Measurements from ENCODE around the gene LDLRAD4.

The LDLRAD4 gene

DNA sequence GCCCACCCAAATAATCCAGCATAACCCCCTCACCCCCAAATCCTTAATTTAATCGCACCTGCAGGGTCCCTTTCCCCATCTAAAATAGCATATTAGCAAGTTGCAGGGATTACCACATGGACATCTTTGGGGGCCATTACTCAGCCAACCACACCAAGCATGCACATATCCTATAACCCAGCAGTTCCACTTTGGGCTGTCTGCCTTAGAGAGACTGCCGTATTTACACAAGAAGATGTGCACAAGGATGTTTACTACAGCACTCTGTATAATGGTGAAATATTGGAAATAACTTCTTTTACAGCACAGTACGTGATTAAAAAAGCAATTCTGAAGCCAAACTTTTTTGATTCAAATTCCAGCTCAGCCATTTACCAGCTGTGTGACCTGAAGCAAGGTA, 17.3 kb upstream of the LDLRAD4 start:
- Histone ChIP-seq H3K9me3 (ENCODE audit: severe bottlenecking) (no peaks in the 10 kb centered on the region), H3K27ac (no peak overlapping the region), H3K4me3 (ENCODE audit: low read depth, low read length) (no peak overlapping the region), H3K36me3 (no peaks in the 10 kb centered on the region), H3K27me3 (ENCODE audit: insufficient read depth, low read depth, severe bottlenecking) (no peaks in the 10 kb centered on the region)
- no peak for DNase-seq
- TF ChIP-seq, protein P1, sequence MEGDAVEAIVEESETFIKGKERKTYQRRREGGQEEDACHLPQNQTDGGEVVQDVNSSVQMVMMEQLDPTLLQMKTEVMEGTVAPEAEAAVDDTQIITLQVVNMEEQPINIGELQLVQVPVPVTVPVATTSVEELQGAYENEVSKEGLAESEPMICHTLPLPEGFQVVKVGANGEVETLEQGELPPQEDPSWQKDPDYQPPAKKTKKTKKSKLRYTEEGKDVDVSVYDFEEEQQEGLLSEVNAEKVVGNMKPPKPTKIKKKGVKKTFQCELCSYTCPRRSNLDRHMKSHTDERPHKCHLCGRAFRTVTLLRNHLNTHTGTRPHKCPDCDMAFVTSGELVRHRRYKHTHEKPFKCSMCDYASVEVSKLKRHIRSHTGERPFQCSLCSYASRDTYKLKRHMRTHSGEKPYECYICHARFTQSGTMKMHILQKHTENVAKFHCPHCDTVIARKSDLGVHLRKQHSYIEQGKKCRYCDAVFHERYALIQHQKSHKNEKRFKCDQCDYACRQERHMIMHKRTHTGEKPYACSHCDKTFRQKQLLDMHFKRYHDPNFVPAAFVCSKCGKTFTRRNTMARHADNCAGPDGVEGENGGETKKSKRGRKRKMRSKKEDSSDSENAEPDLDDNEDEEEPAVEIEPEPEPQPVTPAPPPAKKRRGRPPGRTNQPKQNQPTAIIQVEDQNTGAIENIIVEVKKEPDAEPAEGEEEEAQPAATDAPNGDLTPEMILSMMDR (IDR thresholded peaks at IDR 0.05; ENCODE audit: low read depth, low read length): no peak

- Histone ChIP-seq H3K4me3 (ENCODE audit: low read depth, low read length) (no peak overlapping the region), H3K9me3 (ENCODE audit: severe bottlenecking) (no peaks in the 10 kb centered on the region), H3K27ac (no peak overlapping the region), H3K36me3 (no peaks in the 10 kb centered on the region), H3K27me3 (ENCODE audit: insufficient read depth, low read depth, severe bottlenecking) (no peaks in the 10 kb centered on the region)
- no peak for DNase-seq
- TF ChIP-seq, protein P1 (IDR thresholded peaks at IDR 0.05; ENCODE audit: low read depth, low read length): no peak
Measured at GRCh38 chr18:13202571-13202970, 16.0 kb upstream of the LDLRAD4 start.

GRCh38 chr18:13206301-13206700, 12.3 kb upstream of the LDLRAD4 start:
- TF ChIP-seq, protein P1 (IDR thresholded peaks at IDR 0.05; ENCODE audit: low read depth, low read length): no peak
- Histone ChIP-seq H3K9me3 (ENCODE audit: severe bottlenecking) (no peaks in the 10 kb centered on the region), H3K27ac (no peak overlapping the region), H3K4me3 (ENCODE audit: low read depth, low read length) (no peak overlapping the region), H3K27me3 (ENCODE audit: insufficient read depth, low read depth, severe bottlenecking) (no peaks in the 10 kb centered on the region), H3K36me3 (no peaks in the 10 kb centered on the region)
- no peak for DNase-seq

GRCh38 chr18:13207294-13207693, 11.3 kb upstream of the LDLRAD4 start:
- Histone ChIP-seq H3K27me3 (ENCODE audit: insufficient read depth, low read depth, severe bottlenecking) (no peaks in the 10 kb centered on the region), H3K4me3 (ENCODE audit: low read depth, low read length) (no peak overlapping the region), H3K36me3 (no peaks in the 10 kb centered on the region), H3K9me3 (ENCODE audit: severe bottlenecking) (no peaks in the 10 kb centered on the region), H3K27ac (no peak overlapping the region)
- TF ChIP-seq, protein P1 (IDR thresholded peaks at IDR 0.05; ENCODE audit: low read depth, low read length): no peak
- no peak for DNase-seq

GRCh38 chr18:13211534-13211933, 7.0 kb upstream of the LDLRAD4 start:
- Histone ChIP-seq H3K4me3 (ENCODE audit: low read depth, low read length) (no peak overlapping the region), H3K27ac (no peak overlapping the region), H3K27me3 (ENCODE audit: insufficient read depth, low read depth, severe bottlenecking) (peaks cover 2% of the 10 kb centered on the region), H3K9me3 (ENCODE audit: severe bottlenecking) (no peaks in the 10 kb centered on the region), H3K36me3 (no peaks in the 10 kb centered on the region)
- peak; percentile 51 for DNase-seq
- TF ChIP-seq, protein P1 (IDR thresholded peaks at IDR 0.05; ENCODE audit: low read depth, low read length): no peak

- H3K4me3 ChIP-seq (ENCODE audit: low read depth, low read length): no peak overlapping the region
- no peaks in the 10 kb centered on the region for H3K9me3 ChIP-seq (ENCODE audit: severe bottlenecking)
- no peaks in the 10 kb centered on the region for H3K36me3 ChIP-seq
- peaks cover 5% of the 10 kb centered on the region for H3K27me3 ChIP-seq (ENCODE audit: insufficient read depth, low read depth, severe bottlenecking)
- H3K27ac ChIP-seq: no peak overlapping the region
- DNase-seq: no peak
- TF ChIP-seq, protein P1 (IDR thresholded peaks at IDR 0.05; ENCODE audit: low read depth, low read length): no peak
Measured at GRCh38 chr18:13213036-13213795, 5.3 kb upstream of the LDLRAD4 start.

Measured in WERI-Rb-1 (cell line).